COR-L47 (cell line): ENCODE measurements around the gene LLPH.
A peak's percentile ranks its signal among the peaks of the same experiment; 100 is the strongest.
"Not testable (repeated sequence)": the region's sequence is repeated elsewhere in the genome, so short reads cannot be mapped to it uniquely, and the experiment has no call there.

ENCODE experiments used
- DNase-seq: peaks from one replicate; lab custom pipeline; 2025; lab: John Stamatoyannopoulos, UW

LLPH gene

DNA sequence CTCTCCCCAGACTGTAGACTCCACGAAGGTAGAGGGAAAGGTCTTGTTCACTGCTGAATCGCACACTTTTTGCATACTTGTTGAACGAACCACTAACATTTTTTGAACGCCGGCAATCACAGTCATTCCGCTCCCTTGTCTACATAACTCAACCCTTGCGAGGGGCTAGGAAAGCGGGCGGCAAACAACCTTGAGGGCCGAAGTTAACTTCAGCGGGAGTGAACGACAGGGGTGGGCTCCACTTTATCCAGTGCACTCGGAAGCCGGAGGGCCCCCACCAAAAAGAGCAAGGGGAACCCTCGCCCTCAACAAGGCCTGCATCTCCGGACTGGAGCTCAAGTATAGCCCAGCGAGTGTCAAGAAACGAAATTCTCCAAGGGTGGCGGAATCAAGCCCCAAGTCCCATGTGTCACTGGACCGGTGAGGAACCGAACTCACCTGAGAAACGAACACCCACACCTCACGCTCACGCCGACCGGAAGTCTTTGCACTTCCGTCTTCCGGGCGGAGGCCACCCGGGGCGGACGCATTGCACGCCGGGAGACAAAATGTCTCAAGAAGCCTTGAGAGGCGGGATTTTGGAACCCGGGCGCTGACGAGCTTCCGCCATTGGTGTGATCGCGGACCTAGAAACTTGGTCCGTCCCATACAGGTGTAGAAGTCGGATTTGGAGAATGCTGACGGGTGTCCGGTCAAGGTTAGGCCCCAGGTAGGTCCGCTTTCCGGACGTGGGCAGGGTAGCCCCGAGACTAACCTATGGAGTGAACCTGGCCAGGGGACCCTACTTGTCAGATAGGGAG lies at the start of gene LLPH:
Gene LLPH (minus strand): TSS at position 484 of the 800 bp plus-strand sequence. CDS start 1,644 bp downstream, outside the sequence.
- peak; percentile 75 for DNase-seq

DNA sequence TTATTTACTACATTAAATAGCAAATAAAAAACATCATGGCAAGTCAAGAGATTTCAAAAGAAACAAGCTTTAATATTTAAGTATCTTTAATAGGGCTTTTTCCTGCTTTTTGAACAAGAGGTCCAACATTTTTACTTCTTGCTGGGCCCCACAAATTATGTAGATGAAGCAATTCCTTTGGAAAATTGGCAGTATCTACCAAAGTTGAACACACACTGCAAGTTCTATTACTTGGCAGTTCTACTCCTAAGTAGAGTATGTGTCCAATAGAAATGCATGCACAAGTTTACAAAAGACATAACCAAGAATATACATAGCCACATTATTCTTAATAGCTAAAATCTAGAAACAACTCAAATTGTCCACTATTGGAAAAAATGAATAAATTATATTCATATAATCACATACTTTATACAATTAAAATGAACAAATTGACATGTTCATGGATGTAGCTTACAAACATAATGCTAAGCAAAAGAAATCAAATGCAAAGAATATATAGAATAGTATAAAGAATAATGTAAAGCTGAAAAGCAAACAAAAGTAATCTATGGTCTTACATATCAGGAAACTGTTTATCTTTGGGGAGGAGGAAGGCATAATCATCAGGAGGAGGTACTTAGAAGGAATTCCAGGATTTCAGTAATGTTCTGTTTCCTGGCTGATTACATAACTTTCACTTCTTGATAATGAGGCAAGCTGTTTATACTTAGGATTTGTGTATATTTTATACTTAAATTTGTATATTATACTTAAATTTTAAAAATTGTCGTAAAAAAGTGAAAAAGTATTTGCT lies 45.8 kb upstream of the LLPH start:
- no peak for DNase-seq

DNA sequence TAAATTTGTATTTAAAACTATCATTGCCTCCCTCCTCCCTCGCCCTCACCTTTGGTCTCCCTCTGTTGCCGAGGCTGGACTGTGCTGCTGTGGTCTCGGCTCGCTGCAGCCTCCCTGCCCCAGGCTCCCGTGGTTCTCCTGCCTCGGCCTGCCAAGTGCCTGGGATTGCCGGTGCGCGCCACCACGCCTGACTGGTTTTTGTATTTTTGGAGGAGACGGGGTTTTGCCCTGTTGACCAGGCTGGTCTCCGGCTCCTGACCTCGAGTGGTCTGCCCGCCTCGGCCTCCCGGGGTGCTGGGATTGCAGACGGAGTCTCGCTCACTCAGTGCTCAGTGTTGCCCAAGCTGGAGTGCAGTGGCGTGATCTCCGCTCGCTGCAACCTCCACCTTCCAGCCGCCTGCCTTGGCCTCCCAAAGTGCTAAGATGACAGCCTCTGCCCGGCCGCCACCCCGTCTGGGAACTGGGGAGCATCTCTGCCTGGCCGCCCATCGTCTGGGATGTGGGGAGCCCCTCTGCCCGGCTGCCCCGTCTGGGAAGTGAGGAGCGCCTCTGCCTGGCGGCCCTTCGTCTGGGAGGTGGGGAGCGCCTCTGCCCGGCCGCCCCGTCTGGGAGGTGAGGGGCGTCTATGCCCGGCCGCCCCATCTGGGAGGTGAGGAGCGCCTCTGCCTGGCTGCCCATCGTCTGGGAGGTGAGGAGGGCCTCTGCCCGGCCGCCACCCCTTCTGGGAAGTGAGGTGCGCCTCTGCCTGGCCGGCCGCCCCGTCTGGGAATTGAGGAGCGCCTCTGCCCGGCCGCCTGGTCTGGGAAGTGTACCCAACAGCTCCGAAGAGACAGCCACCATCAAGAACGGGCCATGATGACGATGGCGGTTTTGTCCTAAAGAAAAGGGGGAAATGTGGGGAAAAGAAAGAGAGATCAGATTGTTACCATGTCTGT lies 44.1 kb upstream of the LLPH start:
- DNase-seq: not testable (repeated sequence)

DNA sequence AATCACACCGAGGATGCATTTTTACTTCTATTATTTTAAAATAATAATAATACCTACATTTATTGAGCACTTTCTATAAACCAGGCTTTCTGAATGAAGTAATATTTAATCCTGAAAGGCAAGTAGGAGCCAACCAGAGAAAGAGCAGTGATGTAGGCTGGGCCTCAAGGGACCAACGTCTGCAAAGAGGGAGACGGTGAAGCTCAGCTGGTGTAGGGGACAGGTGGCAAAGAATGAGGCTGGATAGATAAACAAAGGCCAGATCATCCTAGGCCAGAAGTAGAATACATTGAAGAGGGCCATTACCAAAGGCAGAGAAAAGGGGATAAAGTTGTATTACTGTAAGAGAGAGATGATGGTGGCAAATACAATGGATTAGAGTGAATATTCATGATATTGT lies 40.1 kb upstream of the LLPH start:
- no peak for DNase-seq

DNA sequence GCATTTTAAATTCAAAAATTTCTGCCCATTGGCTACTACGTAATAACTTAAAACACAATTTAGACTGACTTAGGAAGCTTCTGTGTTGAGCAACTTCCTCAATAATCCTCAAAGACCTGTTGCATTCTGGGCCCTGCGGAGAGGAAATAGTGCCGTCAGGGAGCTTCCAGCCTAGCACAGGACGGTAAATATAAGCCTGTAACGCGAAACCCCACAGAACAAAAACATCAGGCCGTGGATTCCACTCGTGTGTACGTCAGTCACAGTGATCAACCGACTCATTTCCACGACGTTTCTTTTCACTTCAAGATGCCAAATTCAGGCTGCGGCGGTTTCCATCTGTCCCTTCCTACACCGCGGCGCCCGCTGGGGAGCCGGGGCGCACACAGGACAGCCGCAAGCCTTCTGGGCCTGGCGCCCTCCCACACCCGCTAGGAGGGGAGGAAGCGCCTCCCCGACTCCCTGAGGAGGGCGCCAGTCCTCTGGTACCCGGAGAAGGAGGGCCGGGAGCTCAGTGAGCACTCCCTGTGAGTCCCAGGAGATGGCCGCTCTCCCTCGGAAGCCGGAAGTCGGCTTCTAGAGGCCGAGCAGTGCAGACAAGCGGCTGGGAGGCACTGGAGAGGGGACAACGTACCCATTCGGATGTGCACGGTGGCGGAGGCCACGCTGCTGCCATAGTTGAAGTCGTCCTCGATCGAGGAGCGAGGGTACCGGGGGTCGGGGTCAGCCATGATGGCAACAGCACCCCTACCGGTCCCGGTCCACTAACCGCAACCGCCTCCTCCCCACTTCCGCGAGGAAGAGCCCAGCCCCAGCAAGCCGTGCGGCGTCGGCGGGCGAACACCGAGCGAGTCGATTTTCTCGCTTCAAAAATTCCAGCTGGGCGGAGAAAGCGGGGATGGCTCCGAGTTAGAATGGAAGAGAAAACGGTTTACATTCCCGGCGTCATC lies 38.9 kb upstream of the LLPH start, which contains the start of gene TMBIM4:
Gene TMBIM4 (minus strand): TSS at position 776 of the 950 bp plus-strand sequence. CDS start 45 bp downstream, at position 731.
- peak; percentile 89 for DNase-seq

DNA sequence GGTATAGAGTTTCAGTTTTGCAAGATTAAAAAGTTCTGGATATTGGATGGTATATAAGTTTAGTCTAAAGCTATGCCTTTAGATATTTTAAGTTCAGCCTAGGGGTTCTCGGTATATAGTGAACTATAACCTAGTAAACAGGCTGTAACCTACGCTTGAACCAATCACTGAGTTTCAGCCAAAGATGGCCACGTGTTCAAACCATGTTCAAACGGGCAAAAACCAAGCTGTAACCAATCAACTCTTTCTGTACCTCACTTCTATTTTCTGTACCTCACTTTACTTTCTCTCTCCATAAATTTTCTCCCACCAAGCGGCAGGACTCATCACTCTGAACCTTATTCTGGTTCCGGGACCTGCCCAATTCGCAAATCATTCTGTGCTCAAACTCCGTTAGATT lies 37.9 kb upstream of the LLPH start:
- DNase-seq: no peak

DNA sequence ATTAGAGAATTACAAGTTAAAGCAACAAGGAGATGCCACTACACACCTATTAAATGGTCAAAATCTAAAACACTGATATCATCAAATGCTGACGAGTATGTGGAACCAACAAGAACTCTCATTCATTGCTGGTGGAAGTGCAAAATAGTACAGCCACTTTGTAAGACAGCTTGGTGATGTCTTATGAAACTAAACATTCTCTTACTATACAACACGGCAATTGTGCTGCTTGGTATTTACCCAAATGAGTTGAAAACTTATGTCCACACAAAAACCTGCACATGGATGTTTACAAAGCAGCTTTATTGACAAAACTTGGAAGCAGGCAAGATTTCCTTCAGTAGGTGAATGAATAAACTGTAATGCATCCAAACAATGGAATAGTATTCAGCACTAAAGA lies 36.0 kb upstream of the LLPH start:
- DNase-seq: no peak

DNA sequence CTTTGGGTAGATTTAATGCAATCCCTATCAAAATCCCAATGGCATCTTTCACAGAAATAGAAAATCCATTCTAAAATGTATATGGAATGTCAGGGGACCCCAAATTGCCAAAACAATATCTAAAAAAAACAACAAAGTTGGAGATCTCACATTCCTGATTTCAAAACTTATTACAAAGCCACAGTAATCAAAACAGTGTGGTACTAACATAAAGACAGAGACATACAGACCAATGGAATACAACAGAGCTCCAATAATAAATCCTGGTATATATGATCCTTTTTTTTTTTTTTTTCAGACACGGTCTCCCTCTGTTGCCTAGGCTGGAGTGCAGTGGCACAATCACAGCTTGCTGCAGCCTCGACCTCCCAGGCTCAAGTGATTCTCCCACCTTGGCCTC lies 34.6 kb upstream of the LLPH start:
- DNase-seq: no peak

DNA sequence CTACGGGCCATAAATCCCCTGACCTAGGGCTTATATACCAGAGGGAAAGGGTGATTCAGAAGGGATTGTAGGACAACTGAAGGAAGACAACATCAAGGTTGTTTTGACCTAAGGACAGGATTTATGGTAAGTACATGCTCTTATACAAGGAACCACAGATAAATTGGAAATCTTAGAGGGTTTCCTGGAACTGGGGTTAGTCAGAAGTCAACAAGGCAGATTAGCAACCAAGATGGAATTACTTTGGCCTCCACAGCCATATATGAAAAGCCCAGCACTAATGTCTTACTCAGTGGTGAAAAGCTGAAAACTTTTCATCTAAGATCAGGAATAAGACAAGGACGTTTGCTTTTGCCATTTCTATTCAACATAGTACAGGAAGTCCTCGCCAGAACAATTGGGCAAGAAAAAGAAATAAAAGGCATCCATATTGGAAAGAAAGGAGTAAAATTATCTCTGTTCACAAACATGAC lies 33.8 kb upstream of the LLPH start:
- no peak for DNase-seq

DNA sequence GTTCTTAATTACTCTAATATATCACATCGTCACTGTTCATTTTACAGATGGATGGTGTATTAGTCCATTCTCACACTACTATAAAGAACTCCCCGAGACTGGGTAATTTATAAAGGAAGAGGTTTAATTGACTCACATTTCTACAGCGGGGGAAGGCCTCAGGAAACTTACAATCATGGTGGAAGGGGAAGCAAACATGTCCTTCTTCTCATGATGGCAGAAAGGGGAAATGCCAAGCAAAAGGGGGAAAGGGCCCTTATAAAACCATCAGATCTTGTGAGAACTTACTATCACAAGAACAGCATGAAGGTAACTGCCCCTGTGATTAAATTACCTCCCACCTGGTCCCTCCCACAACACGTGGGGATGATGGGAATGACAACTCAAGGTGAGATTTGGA lies 32.7 kb upstream of the LLPH start:
- DNase-seq: no peak

DNA sequence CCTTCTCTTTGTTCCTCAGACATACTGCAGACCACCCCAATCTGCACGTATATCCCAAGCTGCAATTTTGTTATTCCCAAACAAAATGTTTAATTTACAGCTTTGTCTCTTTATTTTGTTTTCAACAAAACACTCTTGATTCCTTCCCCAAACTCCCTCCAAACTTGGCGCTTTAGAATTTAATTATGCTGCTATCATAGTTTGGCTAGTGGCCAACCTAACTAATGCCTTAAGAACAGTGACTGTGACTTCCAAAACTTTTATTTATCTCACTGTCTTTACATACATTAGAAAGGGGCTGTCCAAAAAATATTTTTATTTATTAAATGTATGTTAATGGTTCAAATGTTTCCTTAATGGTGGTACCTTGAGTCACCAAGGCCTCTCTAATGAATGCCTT lies 32.2 kb upstream of the LLPH start:
- DNase-seq: no peak

DNA sequence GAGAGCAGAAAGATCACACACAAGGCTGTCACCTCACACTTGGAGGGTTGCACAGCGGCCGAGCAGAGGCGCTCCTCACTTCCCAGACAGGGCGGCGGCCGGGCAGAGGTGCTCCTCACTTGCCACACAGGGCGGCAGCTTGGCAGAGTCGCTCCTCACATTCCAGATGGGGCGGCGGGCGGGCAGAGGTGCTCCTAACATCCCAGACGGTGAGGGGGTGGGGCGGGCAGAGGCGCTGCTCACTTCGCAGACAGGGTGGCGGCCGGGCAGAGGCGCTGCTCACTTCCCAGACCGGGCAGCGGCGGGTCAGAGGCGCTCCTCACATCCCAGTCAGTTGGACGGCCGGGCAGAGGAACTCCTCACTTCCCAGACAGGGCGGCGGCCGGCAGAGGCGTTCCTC lies 30.2 kb upstream of the LLPH start:
- no peak for DNase-seq

DNA sequence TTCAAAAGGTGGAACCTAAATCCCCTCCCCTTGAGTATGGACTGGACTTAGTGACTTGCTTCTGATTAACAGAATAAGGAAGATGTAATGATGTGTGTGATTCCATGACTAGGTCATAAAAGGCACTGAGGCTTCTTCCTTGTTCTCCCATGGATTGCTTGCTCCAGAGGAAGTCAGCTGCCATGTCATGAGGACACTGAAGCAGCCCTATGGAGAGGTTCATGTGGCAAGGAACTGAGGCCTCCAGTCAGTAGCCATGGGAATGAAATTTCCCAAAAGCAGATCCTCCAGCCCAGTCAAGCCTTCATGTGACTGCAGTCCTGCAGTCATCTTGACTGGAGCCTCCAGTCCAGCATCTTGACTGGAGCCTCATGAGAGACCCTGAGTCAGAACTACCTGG lies 28.6 kb upstream of the LLPH start:
- no peak for DNase-seq

DNA sequence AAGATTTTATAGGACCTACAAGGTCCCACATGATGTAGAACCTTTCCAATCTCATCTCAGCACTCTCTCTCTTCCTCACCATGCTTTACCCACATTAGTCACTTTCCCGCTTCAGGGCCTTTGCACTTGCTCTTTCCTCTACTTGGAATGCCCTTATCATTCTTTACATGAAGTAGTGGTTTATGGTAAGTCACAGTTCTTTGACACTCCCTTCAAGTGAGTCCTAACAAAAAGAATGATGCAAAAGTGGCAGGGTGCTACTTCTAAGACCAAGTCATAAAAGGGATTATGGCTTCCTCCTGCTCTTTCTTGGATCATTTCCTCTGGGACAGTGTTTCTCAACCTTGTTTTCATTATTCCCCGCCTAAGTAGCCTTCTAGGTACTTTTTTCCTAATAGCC lies 26.1 kb upstream of the LLPH start:
- no peak for DNase-seq

DNA sequence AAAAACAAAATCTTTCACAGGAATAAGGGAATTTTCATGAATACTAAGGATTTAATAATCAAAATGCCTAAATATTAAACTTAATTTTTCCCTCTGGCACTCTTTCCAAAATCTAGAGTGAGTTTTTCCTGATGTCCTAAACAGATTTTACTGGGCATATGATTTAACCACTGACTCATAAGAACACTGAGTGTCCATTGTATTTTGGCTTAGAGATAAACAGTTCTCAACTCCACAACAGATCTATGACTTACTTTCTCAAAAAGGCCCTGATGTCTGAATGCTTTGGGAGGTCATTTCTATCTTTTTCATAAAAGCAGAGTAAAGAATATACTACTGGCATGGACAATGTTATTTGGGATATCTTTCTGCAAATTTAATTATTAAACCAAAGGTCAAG lies 24.2 kb upstream of the LLPH start:
- DNase-seq: no peak

DNA sequence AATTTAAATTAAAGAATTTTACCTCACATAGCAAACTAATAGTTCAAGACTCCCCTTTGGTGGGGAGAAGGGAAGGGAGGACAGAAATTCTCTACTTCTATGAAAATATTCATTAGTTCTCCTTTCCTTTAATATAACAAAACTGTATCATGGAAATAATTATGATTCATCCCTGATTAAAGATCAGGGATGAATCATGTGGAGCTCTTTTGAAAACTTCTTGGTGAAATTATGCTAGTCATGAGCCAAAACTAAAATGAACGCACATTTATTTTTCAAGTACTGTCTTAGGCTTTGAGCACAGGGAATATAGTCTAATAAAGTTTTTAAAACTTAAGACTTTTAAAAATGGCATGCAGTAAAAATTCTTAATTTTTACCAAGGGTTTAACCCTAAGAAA lies 22.2 kb upstream of the LLPH start:
- DNase-seq: no peak

DNA sequence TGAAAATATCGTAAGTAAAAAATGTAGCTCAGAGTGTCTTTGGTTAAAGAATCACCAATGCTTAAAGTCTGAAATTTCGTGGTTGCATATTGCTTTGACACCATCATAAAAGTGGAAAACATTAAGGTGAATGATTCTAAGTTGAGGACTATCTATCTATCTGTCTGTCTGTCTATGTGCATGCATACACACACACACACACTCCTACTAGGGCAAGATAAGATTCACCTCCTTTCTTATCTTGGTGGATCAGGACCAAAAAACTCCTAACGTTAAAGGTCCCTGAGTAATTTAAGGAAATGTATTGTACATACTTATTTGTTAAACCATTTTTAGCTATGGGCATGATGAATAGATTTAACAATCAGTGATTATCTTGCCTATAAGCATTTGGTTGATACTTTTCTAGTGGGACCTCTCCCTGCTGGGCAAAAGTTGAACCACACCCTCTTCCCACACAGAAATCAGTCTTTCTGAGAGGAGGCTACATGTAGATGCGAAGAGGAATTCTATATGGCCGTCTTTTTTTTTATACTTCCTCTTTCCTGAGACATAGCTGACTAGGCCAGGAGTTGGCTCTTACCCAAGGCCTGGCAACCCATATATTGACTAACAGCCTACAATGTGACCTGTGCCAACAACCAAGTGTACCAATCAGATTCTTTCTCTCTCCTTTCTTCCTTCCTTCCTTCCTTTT lies 19.3 kb upstream of the LLPH start:
- DNase-seq: no peak

DNA sequence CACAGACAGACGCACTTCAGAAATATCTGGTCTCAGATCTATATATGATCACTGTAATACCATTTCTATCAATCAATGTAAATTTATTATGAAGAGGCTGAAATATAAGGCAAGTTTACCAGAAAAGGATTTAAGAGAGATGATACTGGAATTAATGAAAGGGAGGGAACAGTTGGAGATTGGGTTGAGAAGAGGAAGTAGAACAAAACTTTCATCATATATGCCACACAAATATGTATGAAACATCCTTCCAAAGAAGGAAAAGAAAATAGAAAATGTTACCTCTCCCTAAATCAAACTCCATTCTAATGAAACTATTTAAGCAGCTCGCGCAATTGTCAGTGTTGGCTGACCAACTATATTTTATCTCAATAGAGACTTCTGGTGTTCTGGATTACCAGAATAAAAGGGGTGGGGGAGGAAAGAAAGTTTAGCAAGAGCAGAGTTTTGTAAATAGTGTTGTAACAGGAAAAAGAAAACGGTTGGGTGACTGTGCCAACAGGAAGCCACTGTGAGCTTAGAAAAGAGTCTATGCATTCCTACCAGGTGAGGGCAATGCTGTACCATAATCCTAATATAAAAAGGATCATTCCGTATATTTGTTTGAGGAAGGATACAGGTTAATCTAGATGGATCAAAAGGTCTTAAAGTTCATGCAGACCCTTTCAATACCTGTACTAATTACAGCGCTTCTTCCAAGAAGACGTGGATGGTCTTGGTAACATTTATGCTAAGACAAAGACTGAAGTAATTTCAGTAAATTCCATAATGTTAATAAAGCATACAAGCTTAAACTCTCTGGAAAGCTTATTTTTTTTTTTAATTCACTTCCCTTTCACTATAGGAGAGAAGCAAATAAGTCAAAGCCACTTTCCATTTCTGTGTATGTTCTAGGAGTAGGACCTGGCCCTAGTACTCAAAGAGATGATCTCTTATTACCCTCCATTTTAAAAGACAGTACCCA lies 14.5 kb upstream of the LLPH start:
- no peak for DNase-seq

DNA sequence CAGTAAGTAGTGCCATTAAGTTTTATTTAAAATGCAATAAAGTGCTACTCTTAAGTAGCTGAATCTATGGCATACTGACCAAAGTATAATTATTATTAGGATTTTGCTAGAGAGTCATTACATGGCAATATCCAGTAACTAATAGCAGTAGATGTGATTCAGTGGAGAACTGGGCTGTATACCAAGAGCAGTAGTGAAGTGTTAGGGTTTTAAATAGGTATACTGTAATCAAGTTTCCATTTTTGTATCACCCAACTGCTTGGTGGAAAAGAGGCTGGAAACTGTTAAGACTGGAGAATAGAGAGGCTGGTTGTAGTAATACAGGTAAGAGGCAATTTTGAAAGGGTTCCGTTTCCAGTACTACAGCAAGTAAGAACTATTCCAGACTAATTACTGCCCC lies 13.3 kb upstream of the LLPH start:
- DNase-seq: no peak
